Middle frontal gyrus (tissue), 1 donor: ENCODE results near the gene RSRC1.
A peak's percentile ranks its signal among the peaks of the same experiment; 100 is the strongest.
"Not testable (repeated sequence)": the region's sequence is repeated elsewhere in the genome, so short reads cannot be mapped to it uniquely, and the experiment has no call there.

Source experiments
- DNase-seq: peaks from one replicate; pipeline ENCODE4 v3.0.0-alpha.2; 2015; ENCODE audit warnings: low spot score; ENCODE audit errors: extremely low spot score

Gene RSRC1

DNA sequence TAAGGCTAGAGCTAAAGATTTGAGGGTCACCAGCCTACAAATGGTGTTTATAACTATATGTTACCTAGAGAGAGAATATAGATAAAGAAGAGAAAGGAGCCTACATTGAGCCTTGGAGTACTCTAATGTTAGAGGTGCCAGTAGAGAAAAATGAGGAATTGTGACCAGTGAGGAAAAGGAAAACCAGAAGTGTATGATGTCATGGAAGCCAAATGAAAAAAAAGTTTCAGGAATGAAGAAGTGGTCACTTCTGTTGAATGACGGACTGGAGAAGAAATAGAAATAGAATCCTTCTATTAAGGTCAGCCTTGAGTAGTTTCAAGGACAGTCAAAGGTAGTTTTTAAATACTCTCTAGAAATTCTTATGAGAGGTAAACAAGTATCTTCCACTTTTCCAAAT, 409.9 kb downstream of the RSRC1 start:
- no peak for DNase-seq

GRCh38 chr3:158520433-158520832, 410.5 kb downstream of the RSRC1 start:
- DNase-seq: no peak

DNA sequence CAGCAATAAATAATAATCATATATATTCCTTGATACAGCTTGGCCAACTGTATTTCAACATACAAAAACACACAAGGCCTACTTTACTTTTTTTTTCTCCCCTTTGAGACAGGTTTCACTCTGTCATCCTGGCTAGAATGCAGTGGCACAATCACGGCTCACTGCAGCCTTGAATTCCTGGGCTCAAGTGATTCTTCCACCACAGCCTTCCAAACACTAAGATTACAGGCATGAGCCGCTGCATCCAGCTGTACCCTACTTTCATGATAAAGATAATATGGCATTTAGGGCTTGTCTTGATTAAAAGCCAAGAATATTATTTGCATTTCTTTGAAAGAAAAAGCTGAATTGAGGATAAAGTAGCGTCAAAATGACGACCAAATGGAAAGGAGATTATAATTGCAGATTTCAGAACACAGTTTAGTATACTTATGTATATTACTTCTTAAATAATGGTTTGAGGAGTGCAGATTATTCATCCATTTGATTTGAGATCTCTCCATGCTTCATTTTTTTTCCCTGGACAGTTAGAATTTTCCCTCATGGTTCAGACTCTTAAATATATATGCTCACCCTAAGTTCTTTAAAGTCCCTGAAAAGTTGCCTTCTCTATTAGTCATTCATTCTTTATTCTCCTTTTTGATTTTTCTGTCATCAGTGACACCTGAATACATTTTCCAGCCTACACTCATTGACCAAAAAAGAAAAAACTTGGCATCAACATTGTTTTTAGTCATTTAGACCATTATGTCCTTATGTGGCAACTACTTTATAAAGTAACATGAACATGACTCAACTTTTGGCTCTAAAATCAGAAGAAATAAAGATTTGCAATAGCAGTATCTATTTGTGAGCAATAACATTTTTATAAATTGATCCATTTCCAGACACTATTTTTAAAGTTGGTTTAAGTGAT, 412.6 kb downstream of the RSRC1 start:
- DNase-seq: no peak

DNA sequence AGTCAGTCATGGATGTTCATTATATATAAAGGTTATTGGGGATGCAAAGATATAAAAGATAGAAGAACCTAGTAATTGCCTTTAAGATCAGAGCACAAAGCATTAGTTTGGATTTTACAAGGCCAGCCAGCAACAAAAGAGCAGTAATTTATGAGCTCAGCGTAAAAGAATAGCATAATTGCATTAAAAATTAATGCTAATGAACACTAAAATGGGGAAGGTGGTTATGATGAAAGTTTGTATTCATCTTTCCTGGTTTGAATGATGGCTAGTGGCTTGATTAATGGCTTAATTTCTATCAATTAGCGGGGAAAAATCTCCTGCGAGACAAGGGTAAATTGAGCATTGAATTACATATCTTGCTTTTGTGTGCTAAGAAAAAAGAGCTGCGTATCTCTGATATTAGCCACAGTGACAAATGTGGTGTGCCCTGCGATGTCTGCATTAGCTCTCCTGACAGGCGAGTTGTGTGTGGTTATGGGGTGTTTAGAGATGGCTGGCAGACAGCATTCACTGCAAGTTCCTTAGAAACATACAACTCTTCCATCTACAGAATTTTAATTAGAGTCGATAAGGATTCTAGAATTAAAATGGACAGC, 418.3 kb downstream of the RSRC1 start:
- DNase-seq: no peak

DNA sequence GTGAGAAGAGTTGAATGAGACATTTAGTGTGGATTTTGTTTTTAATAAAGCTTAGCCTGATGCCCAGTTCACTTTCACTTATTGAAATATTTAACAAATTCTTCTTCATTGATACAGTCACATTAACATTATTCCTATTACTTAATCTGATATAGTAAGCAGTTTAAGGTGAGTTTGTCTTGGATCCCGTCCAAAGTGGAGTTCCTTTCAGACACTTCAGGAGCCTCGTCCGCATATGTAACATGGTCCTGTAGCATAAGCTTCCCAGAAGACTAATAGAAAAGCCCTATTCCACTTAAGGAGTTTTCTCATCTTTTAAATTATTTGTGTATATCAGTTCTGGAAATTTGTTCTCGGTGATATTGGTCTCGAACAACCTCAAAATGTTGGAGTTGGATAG, 421.4 kb downstream of the RSRC1 start:
- DNase-seq: no peak

DNA sequence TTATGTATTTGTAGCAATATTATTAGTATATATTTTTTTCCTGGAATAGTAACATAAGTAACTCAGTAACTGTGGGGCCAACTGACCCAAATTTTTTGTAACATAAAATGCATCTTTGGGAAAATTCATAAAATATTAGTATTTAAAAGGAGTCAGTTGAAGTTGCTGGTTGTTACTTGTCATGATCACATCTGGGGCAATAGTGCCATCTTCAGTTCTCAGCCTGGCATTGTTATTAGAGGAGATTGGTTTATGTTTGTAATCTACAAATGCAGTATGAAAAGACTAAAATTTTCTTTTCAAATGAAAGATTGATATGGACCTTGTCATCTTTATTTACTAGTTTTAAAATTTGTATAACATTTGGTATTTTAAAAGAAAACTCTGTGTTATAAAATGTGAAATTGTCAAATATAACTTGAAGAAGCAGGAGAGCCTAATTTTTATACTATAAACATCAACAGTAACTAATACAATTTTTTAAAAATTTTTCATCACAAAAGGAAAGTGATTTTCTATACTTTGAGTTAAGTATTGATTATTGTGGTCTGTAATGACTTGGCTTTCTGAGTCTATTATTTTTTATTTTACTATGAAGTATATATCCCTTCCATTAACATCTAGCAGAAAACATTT, 422.3 kb downstream of the RSRC1 start:
- DNase-seq: no peak

GRCh38 chr3:158535918-158536317, 426.0 kb downstream of the RSRC1 start:
- no peak for DNase-seq

DNA sequence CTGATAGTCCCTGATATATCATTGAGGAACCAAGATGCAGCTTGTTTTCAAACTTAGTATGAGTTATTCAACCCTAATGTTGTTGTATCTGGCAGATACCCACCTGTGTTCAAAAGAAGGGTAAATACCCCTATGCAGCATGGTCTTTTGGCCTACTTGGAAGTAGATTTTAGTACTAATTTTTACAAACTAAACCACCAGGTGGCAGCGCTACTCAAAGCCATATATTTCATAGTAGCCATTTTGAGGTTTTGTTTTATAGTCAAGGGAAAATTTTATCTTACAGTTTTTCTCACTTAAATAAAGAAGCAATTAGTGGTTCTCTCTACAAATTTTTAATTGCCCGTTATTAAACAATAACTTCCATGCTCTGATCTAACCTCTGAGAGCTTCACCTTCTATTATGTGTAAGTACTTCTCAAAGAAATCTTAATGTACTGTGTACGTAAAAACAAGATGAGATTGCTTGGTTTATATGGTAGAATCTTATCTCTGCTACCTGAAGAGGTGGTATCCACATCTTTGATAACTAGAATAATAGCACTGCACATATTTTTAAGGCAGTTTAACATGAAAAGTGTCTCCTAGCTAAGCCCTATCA, 429.6 kb downstream of the RSRC1 start:
- no peak for DNase-seq

DNA sequence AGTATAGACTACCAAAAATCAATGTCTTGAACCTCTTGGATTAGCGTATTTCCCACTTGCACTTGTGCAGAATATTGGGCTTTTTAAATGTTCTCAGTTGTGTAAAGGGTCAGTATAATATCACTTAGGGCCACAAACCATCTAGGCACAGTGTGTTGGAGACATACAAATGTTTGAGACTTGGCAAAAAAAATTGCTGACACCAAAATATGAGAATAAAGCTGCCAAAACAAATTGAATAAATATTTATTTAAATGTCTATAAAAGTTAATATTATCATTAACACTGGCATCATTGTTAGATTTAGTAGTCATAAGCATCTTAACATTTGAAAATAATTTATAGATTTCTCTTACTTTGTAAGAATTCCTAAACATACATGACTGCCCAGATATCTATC, 430.2 kb downstream of the RSRC1 start:
- DNase-seq: no peak

DNA sequence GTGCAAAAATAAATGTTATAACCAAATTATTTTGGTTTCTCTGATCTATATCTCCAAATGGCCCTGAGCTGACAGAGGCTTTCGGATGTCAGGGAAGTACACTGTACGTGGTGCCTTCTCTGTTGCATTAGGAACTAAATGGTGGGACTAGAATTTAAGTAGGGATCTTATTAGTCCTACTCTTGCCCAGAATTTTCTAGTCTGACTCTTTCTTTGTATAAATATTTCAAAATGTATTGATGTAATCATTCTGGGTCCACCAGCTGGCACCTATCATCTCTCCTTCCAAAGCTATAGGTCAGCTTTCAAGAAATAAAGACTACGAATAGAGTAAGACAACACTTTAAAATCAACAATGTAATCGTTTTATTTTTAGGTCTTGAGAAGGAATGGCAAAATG, 438.8 kb downstream of the RSRC1 start:
- no peak for DNase-seq

DNA sequence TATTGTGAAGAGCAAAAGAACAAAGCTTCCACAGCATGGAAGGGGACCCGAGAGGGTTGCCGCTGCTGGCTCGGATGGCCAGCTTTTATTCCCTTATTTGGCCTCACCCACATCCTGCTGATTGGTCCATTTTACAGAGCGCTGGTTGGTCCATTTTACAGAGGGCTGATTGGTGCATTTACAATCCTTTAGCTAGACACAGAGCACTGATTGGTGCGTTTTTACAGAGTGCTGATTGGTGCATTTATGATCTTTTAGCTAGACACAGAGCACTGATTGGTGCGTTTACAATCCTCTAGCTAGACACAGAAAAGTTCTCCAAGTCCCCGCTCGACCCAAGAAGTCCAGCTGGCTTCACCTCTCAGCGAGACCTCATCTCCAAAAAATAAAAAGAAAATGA, 440.0 kb downstream of the RSRC1 start:
- not testable (repeated sequence) for DNase-seq

GRCh38 chr3:158552124-158552523, 442.2 kb downstream of the RSRC1 start:
- no peak for DNase-seq

GRCh38 chr3:158559504-158559903, 449.6 kb downstream of the RSRC1 start:
- no peak for DNase-seq

- DNase-seq: no peak
Observed at GRCh38 chr3:158560979-158561378, 451.1 kb downstream of the RSRC1 start.

DNA sequence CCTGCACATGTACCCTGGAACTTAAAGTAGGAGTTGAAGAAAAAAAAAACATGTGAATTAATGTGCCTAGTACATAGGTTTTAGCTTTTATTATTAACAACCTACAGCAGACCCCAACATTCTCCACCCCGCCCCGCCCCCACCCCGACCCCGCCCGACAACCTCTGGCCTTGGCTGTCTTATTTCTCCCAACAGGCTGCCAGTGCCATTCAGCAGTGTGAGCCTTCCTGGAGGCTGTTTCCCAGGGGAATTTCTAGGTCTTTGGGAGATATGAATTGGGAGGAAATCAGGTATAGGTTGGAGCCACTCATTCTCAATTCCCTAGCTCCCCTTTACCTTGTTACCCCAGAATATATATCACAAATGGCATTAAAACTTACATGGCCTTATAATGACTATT, 452.8 kb downstream of the RSRC1 start:
- no peak for DNase-seq

GRCh38 chr3:158563076-158563475, 453.2 kb downstream of the RSRC1 start:
- DNase-seq: no peak

GRCh38 chr3:158565076-158565475, 455.2 kb downstream of the RSRC1 start:
- DNase-seq: no peak

- DNase-seq: no peak
Observed at GRCh38 chr3:158568784-158569183, 458.9 kb downstream of the RSRC1 start.

GRCh38 chr3:158569794-158570193, 459.9 kb downstream of the RSRC1 start:
- no peak for DNase-seq

GRCh38 chr3:158570999-158571702, 461.3 kb downstream of the RSRC1 start, which contains the start of gene MLF1:
TSS of gene MLF1 (plus strand) at chr3:158571194. CDS start at chr3:158571301, 107 bp downstream.
- peak; percentile 95 for DNase-seq
